ENCODE data around the gene ASXL1. TPM values are rescaled to one million over a fixed set of nuclear protein-coding genes. Genes with fewer than 3 reads are reported as not detected.

Gene ASXL1
- total RNA-seq, 1 experiment from 2014 or later, result 22.7 TPM

- TF ChIP-seq ZNF532 (CRISPR knock-in tag; IDR thresholded peaks at IDR 0.05; ENCODE audit: borderline replicate concordance) (no peak), NFATC4 (CRISPR knock-in tag; IDR thresholded peaks at IDR 0.05) (no peak), ZNF281 (CRISPR knock-in tag; IDR thresholded peaks at IDR 0.05) (no peak), PRDM15 (CRISPR knock-in tag; IDR thresholded peaks at IDR 0.05) (no peak), GABPB1 (CRISPR knock-in tag; IDR thresholded peaks at IDR 0.05) (no peak), AR (CRISPR knock-in tag; IDR thresholded peaks at IDR 0.05) (no peak), TEAD1 (CRISPR knock-in tag; IDR thresholded peaks at IDR 0.05) (no peak)
Measured at GRCh38 chr20:32333988-32334885, 23.9 kb upstream of the ASXL1 start (continued).

- POLR2A ChIA-PET, result no interaction called here
- Mint-ChIP-seq H3K27me3 (ENCODE audit: low read depth) (no peaks in the 10 kb centered on the region), H3K36me3 (peaks cover 3% of the 10 kb centered on the region; the same call in 1 of the 2 replicates), H3K27ac (no peak overlapping the region), H3K9me3 (no peaks in the 10 kb centered on the region), H3K4me1 (peaks cover 4% of the 10 kb centered on the region), H3K4me3 (no peak overlapping the region)
- TF ChIP-seq GABPB1 (CRISPR knock-in tag; IDR thresholded peaks at IDR 0.05) (0 out of 2 replicates have a peak, but pooled peaks have one; percentile 27), GRHL2 (CRISPR knock-in tag; IDR thresholded peaks at IDR 0.05; ENCODE audit: insufficient replicate concordance, severe bottlenecking) (no peak)
- peak; percentile 60 for ATAC-seq
- no peak for DNase-seq (ENCODE audit: low spot score)
- CTCF ChIA-PET, result interaction anchor here (0.6 to 2.0 kb wide), 3 partner anchors 8 to 470 kb away, joined by 3 to 7 read pairs (median 3); no protein-coding TSS in a partner anchor
Measured at GRCh38 chr20:32336918-32337347, 21.2 kb upstream of the ASXL1 start.
